H1 (cell line): ENCODE results near the gene HEXIM2. TPM values are rescaled to one million over a fixed set of nuclear protein-coding genes. Genes with fewer than 3 reads are reported as not detected.

Experiments used
- NRF1 ChIP-seq: IDR thresholded peaks from 2 replicates; pipeline ENCODE4 v1.6.1; 2011; ENCODE audit warnings: mild to moderate bottlenecking, low read depth, low read length, improper control_type of control experiment
- polyA plus RNA-seq, 7 experiments: library from polyadenylated mRNA; depleted of rRNA in 3 of 7; stranded (reverse) in 5 of 7; unstranded in 2 of 7; fragments of >200 nt in 5 of 7; fragments of 200-250 nt in 2 of 7; gene quantifications; 1 replicate in 5 of 7; 2 replicates in 1 of 7; 4 replicates in 1 of 7; pipeline versions ENCODE4 v1.2.1 to v1.2.3, GENCODE V29; 2011 to 2013; ENCODE audit warnings: missing spikeins in 2 of 7, mixed read lengths in 2 of 7
- total RNA-seq: library from RNA; stranded (reverse); fragmentation: NEBNext Ultra II Directional; extraction: Animal tissue kit (Norgen Biotek cat#: 25700); gene quantifications from 2 replicates; pipeline ENCODE4 v1.2.1, GENCODE V29; 2021

The HEXIM2 gene
- total and polyA plus RNA-seq, 2 of the 8 experiments (the other 6 are each of a cell fraction or from before 2014, with no cell fraction given) = 7.5 to 13.2 TPM

- TF ChIP-seq NRF1 = no peak
These were observed 48.3 kb upstream of the HEXIM2 start (continued) for GRCh38 chr17:45113424-45113754.
